Adipose tissue (tissue), 3 donors: Measurements from ENCODE around the gene MACROD2. TPM values are rescaled to one million over a fixed set of nuclear protein-coding genes. Genes with fewer than 3 reads are reported as not detected.

Experiments
- H3K27ac ChIP-seq: one replicate; pipeline ENCODE4 v1.5.1; 2013; ENCODE audit warnings: low read depth, low read length
- WGBS, 3 donors: extraction: QIAGEN DNeasy Blood & Tissue Kit; methylation state at CpG; one replicate each; pipeline ENCODE4 v1.1.7; 2013; 5-methylcytosine and 5-hydroxymethylcytosine counted together
- polyA plus RNA-seq, 3 donors: library from polyadenylated mRNA; stranded (reverse); fragments of 200-250 nt; gene quantifications; one replicate each; pipeline ENCODE4 v1.2.3, GENCODE V29; 2013
- donor health status: healthy with polysubstance abuse.
- donor health status: Bipolar disorder and iron deficiency.
- donor health status: healthy.

Gene MACROD2
- polyA plus RNA-seq, 3 donors, result 0.11 to 0.98 (median 0.56) TPM

DNA sequence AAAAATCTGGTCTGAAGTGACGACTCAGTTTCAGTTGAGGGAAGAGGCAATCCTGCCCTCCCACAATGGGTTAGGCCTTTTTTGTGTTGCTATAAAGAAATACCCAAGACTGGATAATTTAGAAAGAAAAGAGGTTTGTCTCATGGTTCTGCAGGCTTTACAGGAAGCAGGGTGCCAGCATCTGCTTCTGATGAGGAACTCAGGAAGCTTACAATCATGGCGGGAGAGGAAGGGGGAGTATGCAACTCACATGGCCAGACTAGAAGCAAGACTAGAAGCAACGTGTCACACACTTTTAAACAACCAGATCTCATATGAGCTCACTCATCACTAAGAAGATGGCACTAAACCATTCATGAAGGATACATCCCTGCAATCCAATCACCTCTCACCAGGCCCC lies 2048.6 kb downstream of the MACROD2 start:
- 49 to 79% (median 72%) methylated on average over 3 of the region's 3 CpGs for WGBS, 3 donors
- H3K27ac ChIP-seq, result no peak overlapping the region

DNA sequence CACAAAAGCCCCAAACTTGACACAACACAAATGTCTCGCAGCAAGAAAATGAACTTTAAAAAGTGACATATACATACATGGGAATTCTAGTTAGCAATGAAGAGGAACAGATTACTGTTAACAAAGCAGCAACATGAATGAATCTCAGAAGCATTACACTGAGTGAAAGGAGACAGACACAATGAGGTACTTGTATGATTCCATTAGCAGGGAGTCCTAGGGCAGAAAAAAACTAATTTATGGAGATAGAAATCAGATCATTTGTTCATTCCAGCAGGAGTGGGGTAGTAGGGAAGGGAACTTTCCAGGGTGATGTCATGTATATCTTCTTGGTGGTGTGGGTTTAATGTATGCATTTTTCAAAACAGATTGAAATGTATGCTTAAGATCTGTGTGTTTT lies 2053.6 kb downstream of the MACROD2 start:
- no peak overlapping the region for H3K27ac ChIP-seq
- 89 to 94% (median 91%) methylated on average over 1 of the region's 1 CpG for WGBS, 3 donors

DNA sequence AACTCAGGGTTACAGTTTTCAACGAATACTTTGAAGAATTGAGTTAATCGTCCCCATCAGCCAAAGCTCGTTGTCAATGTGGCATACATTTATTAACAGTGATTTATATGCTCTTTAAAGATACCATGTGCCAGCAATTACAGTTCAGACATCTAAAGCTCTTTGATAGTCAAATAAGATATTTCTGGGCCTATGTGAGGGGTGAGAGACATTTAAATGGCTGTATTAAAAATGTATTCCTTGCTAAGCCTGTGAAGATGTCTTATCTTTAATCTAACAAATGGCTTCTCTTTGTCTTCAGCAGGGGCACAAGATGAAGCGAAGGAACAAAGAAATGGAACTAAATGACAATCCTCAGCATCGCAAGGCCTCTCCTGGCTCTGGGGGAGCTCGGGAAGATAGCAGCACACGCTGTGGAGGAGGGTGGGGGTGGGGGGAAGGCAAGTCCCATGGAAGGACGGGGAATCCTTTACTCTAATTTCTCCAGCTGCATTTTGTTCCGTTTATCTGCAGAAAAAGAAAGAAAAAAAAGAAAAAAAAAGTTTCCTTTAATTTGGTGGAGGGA lies 2054.3 kb downstream of the MACROD2 start:
- WGBS, 3 donors, result 56 to 70% (median 63%) methylated on average over 9 of the region's 9 CpGs
- no peak overlapping the region for H3K27ac ChIP-seq

DNA sequence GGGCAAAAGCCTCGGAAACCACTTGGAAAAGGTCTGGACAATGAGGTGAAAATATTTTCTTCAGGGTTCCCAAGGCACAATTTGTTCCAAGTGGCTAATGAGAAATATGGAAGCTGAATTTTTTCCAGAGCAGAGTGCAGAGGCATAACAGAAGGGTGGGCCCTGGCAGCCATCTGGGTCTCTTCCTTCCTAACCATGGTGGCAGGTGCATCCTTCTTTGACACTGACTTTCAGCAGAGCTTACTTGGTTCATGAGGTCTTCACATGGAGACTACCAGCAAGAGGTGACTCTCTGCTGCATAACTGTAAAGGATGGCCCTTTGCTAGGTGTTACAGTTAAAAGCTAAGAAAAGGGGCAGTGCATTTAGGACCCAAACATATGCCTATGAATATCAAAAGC lies 2055.1 kb downstream of the MACROD2 start:
- 69 to 92% (median 70%) methylated on average over 1 of the region's 1 CpG for WGBS, 3 donors
- no peak overlapping the region for H3K27ac ChIP-seq

DNA sequence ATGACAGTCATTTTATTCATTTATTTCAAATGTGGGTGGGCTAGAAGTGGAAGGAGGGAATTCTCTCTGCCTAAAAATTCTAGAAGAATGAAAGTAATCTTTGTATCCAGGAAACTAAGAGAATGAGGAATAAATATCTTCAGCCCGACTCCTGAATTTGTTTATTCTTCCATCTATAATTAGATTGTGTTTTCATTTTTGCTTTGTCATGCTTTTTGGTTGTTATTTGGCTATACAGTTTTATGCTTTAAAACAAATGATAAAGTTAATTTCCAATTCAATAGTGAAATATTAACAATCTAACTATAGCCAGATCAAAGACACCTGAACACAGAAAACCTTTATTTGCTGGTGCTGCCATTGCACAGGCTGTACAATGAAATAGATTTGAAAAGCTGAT lies 2056.7 kb downstream of the MACROD2 start:
- no peak overlapping the region for H3K27ac ChIP-seq
- WGBS, 3 donors, result 37 to 61% (median 59%) methylated on average over 1 of the region's 1 CpG

DNA sequence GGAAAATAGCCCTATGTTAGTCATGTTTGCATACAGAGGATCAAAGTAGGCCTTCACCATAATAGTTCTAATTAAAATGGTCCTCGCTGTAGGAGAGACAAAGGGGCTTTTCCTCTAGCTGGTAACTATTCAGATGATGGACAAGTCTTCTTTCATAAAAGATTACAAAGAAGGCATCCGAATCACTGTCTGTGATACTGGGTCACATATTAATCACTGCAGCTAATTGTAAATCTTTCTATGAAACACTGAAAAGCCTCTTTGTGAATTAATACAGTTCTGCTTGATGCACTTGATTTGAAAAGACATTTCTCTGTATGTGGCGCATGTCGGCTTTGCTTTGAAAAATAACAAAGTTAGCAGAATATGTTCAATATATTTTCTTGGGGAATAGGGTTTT lies 2057.1 kb downstream of the MACROD2 start:
- WGBS, 3 donors, result 65 to 85% (median 68%) methylated on average over 4 of the region's 4 CpGs
- no peak overlapping the region for H3K27ac ChIP-seq

DNA sequence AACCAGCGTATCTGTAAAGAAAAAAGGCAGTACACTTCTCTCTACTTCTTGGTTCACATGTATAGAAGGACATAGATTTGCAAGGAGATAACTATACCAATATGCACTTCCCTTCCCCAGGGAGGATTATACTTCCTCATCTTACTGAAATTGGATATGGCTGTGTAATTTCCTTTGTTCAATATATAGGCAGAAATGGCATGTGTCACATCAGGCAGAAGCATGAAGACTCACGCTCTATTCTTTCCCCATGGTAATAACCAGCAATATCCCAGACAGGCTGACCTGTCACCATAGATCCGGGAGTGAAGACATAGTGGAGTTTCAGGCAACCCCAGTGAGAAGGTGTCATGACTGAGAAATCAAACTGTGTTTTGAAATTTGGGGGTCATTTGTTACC lies 2059.7 kb downstream of the MACROD2 start:
- WGBS, 3 donors, result 88 to 89% (median 88%) methylated on average over 3 of the region's 3 CpGs
- H3K27ac ChIP-seq, result no peak overlapping the region

DNA sequence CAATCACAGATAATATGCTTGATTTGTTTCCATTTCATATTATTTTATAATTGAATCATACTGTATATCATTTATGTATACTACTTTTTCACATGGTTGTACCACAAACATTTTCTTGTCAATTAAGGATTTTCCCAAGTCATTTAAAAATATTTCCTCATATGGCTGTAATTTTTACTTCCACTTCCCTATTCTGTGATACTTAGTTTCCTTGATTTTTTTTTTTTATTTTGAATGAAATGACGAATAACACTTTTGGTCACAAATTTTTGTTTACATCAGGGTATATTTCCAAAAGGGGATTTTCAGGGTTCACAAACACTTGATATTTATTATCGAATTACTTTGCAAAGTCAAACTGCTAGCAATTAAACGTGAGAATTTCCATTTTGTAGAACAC lies 2062.3 kb downstream of the MACROD2 start:
- 69 to 86% (median 75%) methylated on average over 3 of the region's 3 CpGs for WGBS, 3 donors
- H3K27ac ChIP-seq, result no peak overlapping the region

DNA sequence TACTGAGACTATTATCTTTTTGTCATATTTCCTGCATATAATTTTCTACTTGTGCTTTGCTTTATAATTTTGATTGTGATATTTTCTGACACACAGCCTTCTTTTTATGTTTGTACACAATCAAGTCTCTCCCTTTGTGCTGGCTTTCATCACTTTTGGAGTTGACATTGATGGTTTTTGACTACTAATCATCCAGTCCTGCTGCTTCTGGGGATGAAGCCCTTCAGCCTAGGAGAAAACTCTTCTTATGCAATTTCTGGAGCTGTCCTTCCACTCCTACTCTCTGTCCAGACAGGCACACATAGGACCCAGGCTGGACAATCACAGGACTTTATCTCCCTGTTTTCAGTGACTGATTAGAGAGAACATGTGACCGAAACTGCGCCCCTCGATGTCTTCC lies 2063.0 kb downstream of the MACROD2 start:
- H3K27ac ChIP-seq, result no peak overlapping the region
- WGBS, 3 donors, result 80 to 96% (median 95%) methylated on average over 3 of the region's 3 CpGs

DNA sequence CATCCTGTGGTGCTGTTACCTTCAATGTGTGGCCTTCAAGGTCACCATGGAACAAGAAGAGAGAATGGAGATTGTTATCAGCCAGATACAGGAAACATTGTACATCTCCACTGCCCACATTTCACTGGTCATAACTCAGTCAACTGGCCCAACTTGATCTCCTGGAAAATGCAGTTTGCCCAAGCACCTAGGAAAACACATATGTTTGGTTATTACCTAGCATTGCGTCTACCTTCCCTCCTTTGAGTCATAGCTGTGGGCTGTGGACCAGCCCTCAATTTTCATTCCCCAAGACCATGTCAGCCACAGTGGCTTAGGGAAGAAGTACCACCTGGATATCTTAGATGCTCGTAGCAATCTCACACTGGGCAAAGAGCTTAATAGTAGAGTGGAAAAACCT lies 2064.5 kb downstream of the MACROD2 start:
- WGBS, 3 donors, result 79 to 91% (median 90%) methylated on average over 2 of the region's 2 CpGs
- no peak overlapping the region for H3K27ac ChIP-seq

DNA sequence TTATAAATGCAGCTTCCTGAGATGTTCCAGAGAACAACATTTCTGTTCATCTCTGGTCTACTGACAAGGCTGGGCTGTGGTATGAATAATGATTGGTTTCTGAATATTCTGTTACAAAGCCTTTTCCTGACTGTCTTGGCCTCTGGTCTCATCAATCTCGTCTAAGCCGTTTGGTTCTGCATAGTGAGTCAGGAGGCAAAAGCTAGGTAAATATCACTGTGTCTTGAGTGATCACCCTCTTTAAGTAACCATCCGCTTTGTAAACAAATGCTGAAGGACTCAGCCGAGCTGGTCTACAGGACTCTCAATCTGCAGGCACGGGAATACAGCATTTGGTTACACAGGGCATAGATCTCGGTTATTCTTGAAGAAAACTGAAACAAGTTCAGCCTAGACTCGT lies 2066.0 kb downstream of the MACROD2 start:
- no peak overlapping the region for H3K27ac ChIP-seq
- 41 to 86% (median 81%) methylated on average over 7 of the region's 7 CpGs for WGBS, 3 donors

DNA sequence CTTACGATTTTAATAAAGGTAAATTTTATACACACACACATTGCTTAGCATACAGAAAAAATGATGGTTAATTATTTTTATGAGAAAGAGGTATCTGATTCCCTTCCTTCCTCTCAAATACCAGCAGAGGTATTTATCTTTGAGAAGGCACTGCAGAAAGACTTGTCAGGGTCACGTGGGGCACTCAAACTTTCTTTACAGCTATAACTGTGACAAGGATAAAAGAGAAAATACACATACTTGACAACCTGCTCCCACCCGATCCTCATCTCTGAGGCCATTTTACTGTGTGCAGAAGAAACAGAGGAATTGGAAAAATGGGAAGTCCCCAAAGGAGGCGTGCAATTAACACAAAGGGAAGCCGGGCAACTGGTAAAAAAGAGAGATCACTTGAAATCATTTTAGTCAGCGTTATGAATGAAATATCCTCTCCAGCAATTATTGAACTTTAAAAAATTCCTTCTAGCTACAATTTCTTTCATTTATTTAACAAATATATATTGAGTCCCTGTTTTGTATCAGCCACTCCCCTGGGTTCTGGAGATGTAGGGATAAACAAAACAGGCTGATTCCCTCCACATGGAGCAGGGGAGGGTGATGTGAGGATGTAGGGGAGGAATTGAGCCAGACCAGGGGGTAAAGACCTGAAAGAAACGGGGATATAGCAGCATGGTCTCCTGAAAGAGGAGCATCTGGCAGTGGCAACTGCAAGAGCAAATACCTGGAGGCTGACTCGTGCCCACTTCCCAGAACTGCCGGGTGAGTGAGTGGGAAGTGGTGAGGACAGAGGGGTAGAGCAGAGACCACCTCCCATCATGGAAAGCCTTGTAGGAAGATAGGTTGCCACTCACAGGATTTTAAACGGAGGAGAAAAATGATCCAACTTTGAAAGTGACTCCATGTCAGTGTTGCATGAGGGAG lies 2067.6 kb downstream of the MACROD2 start:
- no peak overlapping the region for H3K27ac ChIP-seq
- 58 to 72% (median 67%) methylated on average over 10 of the region's 10 CpGs for WGBS, 3 donors

DNA sequence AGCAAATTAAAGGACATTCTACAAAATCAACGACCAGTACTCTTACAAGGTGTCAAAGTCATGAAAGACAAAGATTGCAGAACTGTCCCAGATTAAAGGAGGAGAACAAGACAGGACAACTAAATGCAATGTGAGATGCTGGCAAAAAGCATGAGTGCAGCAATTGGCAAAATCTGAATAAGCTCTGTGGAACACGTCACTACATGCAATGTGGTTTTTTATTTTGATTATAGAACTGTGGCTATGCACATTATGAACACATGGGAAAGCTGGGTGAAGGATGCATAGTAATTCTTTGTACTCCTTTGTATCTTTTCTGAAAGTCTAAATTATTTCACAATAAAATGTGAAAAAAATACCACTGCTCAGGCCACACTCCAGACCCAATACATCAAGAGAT lies 2068.6 kb downstream of the MACROD2 start:
- no peak overlapping the region for H3K27ac ChIP-seq
- WGBS, 3 donors, result 79 to 91% (median 87%) methylated on average over 2 of the region's 2 CpGs

DNA sequence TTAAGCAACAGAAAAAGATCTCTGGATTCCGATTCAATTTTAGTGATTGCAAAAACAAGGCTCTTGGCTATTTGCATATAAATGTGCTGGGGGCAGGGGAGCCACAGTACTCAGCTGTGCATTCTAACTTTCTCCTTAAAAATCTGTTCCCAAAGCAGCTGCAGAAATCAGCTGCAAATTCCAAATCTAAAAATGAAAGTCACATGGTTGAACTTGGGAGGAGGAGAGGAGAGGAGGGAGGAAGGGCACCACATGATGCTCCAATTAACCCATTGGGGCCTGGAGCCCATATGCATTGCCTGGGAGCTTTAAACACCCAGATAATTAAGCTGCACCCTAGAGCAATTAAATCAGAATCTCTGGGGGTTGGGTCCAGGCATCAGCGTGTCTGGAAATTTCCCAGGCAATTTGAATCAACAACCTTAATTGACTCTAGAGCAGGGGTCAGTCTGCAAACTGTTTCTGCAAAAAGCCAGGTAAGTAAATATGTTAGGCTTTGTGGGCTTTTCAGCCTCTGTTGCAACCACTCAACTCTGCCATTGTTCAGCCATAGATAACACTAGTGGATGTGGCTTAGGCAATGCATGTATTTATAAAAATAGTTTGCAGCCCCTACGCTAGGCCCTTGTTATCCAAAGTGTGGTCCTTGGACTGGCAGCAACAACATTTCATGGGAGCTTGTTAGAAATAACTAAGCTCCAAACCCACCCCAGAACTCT lies 2069.8 kb downstream of the MACROD2 start:
- WGBS, 3 donors, result 70 to 72% (median 72%) methylated on average over 3 of the region's 3 CpGs
- no peak overlapping the region for H3K27ac ChIP-seq

DNA sequence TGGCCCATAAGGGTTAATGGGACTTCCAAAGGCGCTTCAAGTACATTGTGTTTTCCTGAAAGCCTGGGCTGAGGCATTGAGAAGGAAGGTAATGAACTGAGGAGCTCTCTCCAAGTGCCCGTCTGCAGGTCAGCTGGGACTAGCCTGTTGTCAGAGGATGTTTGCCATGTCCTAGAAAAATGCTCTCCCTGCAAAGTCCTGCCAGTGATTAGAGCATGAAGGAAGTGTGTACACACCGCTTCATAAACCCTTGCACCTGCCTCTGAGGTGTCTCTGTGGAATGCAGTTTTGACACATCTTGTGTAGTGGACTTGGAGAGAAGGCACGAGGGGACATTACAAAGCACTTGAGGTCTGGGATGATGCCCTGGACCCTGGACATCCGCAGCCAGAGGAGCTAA lies 2071.3 kb downstream of the MACROD2 start:
- 65 to 85% (median 80%) methylated on average over 5 of the region's 5 CpGs for WGBS, 3 donors
- H3K27ac ChIP-seq, result no peak overlapping the region

DNA sequence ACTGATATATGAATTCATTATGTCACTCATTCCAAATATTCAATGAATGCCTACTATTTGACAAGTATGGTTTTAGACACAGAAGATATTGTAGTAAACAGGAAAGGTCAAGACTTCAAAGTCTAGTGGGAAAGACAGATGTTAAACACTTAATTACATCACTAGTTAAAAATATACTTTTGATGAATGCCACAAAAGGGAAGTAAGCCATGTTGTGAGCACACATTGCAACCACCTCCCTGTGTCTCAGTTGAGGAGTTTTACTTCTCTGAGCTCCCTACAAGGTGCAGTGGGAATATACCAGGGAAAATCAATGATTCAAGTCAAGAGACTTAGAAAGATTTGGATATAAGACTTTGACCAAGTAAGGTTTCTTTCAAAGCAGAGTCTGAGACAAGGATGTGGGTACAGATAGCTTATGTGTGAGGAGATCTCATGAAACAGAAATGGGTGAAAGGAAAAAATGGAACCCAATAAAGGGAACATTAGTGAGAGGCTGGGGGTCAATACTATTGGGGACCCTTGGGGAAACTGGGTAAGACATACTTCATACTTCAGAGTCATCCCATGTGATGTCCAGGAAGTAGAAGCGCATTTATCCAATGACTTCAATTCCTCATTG lies 2074.2 kb downstream of the MACROD2 start:
- no peak overlapping the region for H3K27ac ChIP-seq
- 91 to 96% (median 95%) methylated on average over 1 of the region's 1 CpG for WGBS, 3 donors

DNA sequence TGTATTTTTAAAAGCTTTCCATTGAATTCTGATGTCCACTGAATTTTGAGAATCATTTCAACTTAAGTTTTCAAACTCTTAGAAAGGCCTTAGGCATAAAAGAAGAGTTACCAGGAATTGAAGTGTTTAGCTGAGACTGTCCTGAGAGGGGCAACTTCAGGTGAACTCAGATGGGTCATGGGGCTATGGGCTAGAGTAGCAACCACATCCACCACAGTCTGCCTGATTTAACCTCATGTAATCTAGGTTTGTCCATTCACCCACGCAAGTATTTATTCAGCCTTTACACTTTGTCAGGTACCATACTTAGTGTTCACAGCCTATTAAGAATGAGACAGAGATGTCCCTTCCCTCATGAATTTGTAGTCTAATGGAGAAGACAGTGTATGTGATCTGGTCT lies 2076.9 kb downstream of the MACROD2 start:
- WGBS, 3 donors, result 91 to 100% (median 92%) methylated on average over 1 of the region's 1 CpG
- no peak overlapping the region for H3K27ac ChIP-seq

DNA sequence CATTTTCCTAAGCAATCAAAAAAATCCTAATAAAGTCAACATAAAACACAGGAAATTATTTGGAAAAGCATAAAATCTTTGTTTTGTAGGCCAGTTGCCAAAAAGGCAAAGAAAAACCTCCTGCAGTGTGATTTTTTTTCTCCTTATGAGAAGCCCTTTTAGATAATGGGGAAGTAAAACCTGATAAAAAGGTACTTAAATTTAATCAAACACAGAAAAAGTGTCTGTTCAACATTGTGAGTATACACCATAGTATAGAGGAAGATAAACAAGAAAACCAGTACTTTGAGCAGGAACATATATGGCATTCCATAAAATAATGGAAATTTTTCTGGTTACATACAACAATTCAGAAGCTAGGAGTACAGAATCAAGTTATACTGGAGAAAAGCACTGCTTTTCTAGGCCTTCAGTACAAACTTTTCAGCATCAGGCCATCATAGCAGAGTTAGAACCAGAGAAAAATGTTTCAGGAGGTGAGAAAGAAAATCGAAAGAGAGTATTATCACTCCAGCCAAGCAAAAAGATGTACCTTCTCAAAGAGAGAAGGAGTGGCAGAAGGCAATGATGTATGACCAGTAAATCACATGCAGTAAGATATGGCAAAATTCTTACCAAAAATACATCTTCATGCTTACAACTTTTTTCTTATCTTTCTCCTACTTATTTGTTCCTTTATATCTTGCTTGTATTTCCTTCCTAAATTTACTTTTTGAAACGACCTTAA lies 2083.0 kb downstream of the MACROD2 start:
- no peak overlapping the region for H3K27ac ChIP-seq
- WGBS, 3 donors, result 54 to 65% (median 62%) methylated on average over 2 of the region's 2 CpGs
